DMS79 treated with DMSO at 0.1 percent for 48 hours (cell line): ENCODE measurements around the gene C12orf42.
"Not testable (repeated sequence)": the region's sequence is repeated elsewhere in the genome, so short reads cannot be mapped to it uniquely, and the experiment has no call there.

Source experiments
- DNase-seq: peaks from one replicate; lab custom pipeline; 2025; lab: John Stamatoyannopoulos, UW

Gene C12orf42

GRCh38 chr12:103494734-103495468 lies 867 bp downstream of the C12orf42 start:
- peak; percentile 75 for DNase-seq

DNA sequence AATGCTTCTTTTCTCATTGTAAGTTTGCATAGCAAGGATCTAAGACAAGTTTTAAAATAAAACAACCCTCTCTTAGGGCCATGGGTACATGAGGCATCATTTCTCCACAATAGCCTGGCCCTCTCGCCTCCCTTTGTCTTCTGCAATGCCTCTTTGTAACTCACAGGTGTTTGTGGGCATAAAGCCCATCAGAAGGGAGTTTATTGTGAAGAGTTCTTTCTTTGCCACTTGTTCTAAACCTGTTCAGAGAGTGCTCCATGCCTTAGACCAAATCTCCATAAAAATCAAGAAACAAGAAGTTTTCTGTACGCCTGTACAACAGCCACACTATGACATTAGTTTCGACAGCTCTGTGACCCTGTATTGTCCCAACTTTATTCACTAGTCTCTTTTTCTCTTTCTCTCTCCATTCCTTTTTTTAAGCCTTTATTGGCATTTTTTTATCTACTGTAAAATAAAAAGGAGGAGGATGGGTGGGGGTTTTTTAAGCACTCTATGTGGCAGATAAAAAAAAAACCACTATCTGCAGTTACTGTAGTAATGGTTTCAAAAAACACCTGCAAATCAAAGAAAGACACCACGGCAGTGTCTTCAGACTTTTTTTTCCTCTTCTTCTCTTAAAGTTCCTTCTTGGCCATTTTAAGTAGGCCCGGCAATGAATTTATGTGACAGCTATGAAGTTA lies 1.6 kb downstream of the C12orf42 start:
- DNase-seq = no peak

DNA sequence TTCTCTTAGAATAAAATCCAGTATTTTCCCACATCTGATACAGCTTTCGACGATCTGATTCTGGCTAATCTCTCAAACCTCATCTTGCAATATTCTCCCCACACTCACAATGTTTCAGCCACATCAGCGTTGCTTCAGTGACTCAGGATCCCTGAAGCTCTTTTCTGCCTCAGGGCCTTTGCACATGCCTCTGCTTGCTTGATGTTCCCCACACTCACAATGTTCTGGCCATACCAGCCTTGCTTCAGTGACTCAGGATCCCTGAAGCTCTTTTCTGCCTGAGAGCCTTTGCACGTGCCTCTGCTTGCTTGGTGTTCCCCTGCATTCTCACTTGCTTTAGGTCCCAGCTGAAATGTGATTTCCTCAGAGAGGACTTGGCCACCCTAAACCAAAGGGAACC lies 2.6 kb downstream of the C12orf42 start:
- DNase-seq = no peak

DNA sequence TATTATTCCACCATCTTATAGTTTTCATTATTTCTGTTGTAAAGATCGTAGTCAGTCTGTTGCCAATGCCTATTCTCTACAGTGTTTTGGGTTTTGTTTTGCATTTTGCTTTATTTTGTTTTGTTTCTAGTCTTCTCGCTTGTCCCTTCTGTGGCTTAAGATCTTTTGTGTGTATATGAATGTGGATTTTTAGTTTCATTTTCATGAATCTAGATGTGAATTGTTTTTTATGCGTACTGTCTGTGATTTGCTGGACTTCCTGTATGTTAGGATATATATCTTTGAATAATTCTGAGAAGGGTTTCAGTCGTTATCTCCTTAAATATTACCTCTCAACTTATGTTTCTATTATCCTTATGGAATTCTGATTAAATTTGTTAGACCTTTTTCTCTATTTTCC lies 13.4 kb downstream of the C12orf42 start:
- no peak for DNase-seq

DNA sequence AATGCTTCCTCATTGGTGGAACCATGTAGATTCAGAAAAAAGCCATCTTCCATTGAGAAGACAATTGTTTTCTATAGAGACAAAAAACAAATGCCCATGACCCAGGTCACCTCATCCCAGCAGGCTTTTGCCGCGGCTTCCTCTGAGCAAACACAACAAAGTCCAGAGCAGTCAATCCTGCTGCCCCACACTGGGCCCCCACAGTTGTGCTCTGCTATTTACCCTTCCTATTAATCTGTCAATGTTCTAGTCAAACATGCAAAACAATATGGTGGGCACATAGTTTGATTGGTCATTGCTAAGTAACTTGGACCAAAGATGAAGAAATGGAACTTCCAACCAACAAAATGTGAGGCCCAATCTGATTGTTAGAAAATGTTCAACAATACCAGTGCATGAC lies 20.7 kb downstream of the C12orf42 start:
- DNase-seq = no peak

DNA sequence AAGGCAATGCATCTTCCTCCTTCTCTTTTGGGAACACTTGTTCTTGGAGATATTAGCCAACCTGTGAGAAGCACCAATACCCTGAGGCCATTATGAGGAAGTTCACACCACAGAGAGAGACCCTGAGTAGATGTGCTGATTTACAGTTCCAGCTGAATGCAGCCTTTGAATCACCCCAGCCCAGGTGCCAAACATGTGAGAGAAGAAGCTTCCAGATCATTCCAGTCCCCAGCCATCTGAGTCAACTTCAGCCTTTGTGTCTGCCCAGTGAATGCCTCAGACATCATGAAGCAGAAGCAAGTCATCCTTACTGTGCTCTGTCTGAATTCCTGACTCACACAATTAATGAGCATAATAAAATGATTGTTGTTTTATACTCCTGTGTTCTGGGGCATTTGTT lies 25.1 kb downstream of the C12orf42 start:
- no peak for DNase-seq

DNA sequence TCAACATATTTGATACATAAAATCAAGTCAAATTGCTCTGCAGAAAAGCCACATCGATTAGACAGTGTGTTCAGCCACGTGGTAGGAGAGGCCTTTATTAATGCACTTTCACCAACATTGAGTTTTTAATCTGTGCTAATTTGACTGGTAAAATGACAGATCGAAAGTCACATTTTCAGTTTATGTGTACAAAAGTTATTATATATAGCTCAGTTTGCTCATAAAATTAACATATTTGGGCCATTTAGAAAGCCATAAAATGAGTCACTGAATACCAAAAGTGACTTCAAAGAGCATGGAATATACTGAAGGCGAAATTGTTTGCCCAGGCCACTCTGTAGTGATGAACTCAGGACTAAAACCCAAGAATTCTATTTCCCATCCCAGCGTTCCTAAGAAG lies 26.0 kb downstream of the C12orf42 start:
- no peak for DNase-seq

DNA sequence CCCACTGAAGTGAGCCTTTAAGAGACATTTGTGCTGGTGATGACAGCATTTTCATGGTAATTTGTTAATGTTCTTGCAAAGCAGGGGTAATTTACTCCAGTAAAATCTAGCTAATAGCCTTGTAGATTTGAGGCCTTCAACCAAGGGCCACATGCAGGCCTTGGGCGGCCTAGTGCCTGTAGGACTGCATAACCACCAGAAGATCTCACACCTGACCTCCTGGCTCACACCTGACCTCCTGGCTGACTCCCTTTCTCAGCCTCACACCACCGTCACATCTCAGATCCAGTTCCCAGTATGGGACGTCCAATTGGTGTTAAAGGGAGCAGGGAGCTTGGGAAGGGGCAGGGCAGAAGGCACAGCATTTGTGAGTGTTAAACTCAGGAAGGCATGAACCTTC lies 26.9 kb downstream of the C12orf42 start:
- no peak for DNase-seq

DNA sequence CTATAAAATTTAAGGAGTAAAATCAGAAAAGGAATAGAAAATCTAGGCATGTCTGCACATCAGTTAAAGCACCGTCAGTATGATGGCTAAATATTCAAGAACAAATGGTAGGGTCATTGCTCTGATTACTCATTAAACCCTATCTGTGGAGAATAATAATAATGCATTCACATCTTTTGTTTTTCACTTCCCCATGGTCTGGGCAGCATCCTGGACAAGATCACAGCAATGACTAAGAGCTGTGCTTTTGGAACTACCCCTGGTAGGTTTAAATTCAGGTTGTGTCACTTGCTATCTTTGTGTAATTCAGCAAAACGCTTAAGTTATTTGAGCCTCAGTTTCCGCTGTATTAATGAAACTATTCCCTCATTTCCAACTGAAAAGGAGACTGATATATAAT lies 33.1 kb downstream of the C12orf42 start:
- no peak for DNase-seq

DNA sequence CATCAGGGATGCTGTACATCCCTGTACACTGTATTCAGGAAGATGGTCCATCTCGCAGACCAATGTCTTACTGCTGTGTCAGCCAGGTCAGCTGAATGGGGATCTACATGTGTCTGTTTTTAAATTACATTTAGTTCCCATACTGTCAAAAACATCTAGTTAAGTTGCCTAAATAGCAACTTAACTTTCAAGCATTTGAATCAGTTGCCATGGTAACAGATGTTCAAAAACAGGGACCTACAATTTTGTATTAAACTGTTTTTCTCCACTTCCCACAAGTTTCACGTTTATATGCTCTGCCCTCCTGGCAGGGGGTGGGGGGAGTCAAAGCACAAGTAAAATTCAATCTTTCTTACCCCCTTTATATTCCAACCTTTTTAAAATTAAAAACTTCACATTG lies 38.3 kb downstream of the C12orf42 start:
- DNase-seq = no peak

DNA sequence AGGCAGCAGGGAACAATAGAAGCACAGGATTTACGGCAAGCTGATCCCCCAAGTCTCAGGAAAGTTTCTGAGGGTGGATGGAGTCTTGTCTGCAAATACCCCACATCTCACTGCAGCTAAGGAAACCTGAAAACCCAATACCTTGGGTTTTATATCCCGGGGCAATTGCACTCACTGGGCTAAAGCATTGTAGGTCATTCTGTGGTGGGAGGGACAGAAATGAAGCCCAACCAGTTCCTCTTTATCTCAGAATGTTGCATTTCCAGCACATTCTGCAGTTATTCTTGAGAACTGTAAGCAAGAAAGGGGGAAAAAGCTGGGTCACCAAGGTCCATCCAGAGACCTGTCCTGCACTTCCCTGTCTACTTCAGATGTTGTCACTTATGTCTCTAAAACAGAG lies 39.8 kb downstream of the C12orf42 start:
- DNase-seq = no peak

DNA sequence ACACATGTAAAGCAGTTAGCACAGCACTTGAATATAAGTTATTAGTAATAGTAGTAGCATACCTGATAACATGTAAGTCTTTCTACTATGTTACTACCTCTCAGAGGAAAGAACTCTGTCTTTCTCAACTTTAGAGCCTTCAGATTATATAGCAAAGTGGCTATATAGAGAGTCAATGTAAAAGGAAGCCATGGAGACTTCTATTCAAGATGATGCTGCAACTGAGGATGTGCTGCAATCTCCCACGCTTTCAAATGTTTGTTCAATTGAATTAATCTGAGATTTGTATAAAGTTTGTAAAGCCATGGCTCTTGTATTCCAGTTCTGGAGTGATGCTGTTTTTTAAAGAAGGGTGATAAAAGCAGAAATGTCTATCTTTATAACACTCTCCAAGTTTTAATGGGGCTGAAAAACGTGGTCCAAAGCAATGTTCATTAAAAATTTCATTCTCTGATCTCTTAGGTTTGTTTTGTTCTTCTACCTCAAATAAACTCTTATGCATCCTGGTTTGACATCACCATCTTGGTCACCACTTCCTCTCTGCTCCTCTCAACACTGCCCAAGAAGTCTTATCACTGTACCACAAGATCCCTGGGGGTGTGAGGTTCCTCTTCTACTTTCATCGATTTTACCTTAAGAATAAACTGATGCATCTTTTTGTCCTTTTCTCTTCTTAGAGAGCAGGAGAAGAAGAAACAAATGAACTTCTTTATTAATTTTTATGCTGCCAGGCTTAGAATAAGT lies 40.6 kb downstream of the C12orf42 start:
- DNase-seq = no peak

GRCh38 chr12:103444983-103445382 lies 50.8 kb downstream of the C12orf42 start:
- no peak for DNase-seq

DNA sequence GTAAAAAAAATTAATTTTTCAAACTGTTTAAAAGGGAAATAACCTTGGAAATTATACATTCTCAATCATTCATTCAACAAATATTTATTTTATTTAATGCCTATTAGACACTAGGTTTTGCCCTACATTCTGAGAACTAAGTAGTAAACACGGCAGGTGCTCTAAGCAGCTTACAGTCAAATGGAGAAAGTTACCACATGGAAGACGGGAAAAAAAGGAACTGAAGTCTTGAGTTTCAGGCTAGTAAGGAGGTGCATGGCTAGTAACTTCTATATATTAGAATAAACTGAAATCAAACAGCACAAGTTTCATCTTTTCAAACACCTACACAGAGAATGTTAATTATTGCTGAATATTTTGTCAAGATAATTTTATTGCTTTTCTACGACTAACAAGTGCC lies 52.9 kb downstream of the C12orf42 start:
- DNase-seq = no peak

- no peak for DNase-seq
Measured at GRCh38 chr12:103442182-103442555, 53.6 kb downstream of the C12orf42 start.

- no peak for DNase-seq
Measured at GRCh38 chr12:103441437-103442181, 54.2 kb downstream of the C12orf42 start.

- not testable (repeated sequence) for DNase-seq
Measured at GRCh38 chr12:103434165-103435105, 61.3 kb downstream of the C12orf42 start.

GRCh38 chr12:103431950-103432349 lies 63.8 kb downstream of the C12orf42 start:
- peak; percentile 91 for DNase-seq

DNA sequence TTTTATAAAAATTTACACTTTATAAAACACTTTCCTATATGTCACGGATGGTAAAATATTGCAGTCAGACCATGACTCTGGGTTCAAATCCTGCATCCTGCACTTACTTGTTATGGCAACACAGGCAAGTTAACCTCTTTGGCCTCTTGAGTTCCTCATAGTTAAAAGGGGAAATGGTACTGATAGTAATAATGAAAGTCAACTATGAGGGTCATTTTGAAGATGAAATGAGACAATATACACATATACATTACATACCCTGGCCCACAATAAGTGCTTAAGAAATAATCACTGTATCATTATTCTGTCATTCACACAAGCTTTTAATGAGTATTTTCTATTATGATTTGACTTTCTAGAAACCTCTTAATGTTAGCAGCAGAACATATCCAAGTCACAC lies 64.4 kb downstream of the C12orf42 start:
- no peak for DNase-seq

DNA sequence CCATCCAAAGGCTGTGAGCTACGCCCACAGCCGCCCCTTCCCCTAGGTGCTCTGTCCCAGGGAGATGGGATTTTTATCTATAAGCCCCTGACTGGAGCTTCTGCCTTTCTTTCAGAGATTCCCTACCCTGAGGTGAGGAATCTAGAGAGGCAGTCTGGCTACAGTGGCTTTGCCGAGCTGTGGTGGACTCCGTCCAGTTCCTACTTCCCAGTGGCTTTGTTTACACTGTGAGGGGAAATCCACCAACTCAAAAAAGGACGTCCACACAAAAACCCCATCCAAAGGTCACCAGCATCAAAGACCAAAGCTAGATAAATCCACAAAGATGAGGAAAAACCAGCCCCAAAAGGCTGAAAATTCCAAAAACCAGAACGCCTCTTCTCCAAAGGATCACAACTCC lies 70.1 kb downstream of the C12orf42 start:
- DNase-seq = not testable (repeated sequence)
